ENCODE data around the gene ITGB7. TPM values are rescaled to one million over a fixed set of nuclear protein-coding genes. Genes with fewer than 3 reads are reported as not detected.
"Not testable (repeated sequence)": the region's sequence is repeated elsewhere in the genome, so short reads cannot be mapped to it uniquely, and the experiment has no call there.

ITGB7 gene
- polyA plus RNA-seq, 1 donor from 2014 or later, result 238 TPM

- H3K27ac Mint-ChIP-seq, result peak overlapping the region in 2 of 3 donors; percentile 69 to 76
- no peaks in the 10 kb centered on the region for H3K27me3 Mint-ChIP-seq
- no peaks in the 10 kb centered on the region for H3K36me3 Mint-ChIP-seq
- H3K4me1 Mint-ChIP-seq, result peaks cover 29 to 51% (median 29%) of the 10 kb centered on the region in 3 donors
- H3K4me3 Mint-ChIP-seq, result peak overlapping the region in 1 of 4 donors; percentile 65
- no peaks in the 10 kb centered on the region for H3K9me3 Mint-ChIP-seq
Measured at GRCh38 chr12:53214687-53215455, 7.8 kb upstream of the ITGB7 start.

- Mint-ChIP-seq H3K4me1 (peaks cover 24 to 49% (median 30%) of the 10 kb centered on the region in 3 donors), H3K4me3 (peak overlapping the region in 1 of 4 donors; percentile 68), H3K27me3 (no peaks in the 10 kb centered on the region), H3K9me3 (no peaks in the 10 kb centered on the region), H3K27ac (peak overlapping the region in 2 of 3 donors; percentile 69 to 76), H3K36me3 (no peaks in the 10 kb centered on the region)
Measured at GRCh38 chr12:53214221-53214620, 7.2 kb upstream of the ITGB7 start.

DNA sequence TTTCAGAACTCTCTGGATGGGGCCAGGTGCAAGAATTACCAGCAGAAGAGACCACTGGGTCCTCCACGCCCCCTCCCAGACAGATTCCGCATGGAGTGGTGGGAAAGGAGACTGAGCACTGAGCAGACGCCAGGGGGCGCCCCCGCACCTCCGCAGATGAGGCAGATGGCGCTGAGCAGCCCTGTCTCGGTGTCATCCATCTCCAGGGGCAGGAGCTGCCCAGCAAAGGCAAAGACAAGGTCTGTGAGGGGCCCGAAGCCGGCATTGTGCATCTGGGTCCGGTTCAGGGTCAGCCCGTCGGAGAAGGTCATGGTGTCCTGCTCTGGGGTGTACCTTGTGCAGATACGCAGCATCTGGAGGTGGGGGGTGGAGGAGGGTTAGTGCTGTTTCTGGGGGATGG is 6.3 kb upstream of the ITGB7 start:
- Mint-ChIP-seq H3K27ac (peak overlapping the region; percentile 69 to 81 (median 77)), H3K9me3 (no peaks in the 10 kb centered on the region), H3K36me3 (peaks cover 1% of the 10 kb centered on the region), H3K4me3 (peak overlapping the region in 1 of 4 donors; percentile 68), H3K27me3 (no peaks in the 10 kb centered on the region), H3K4me1 (peaks cover 29 to 52% (median 33%) of the 10 kb centered on the region in 3 donors)

- Mint-ChIP-seq H3K27ac (peak overlapping the region in 2 of 3 donors; percentile 69 to 81), H3K36me3 (peaks cover 1% of the 10 kb centered on the region), H3K9me3 (no peaks in the 10 kb centered on the region), H3K4me3 (peak overlapping the region in 1 of 4 donors; percentile 68), H3K4me1 (peaks cover 33 to 53% (median 34%) of the 10 kb centered on the region in 3 donors), H3K27me3 (no peaks in the 10 kb centered on the region)
Measured at GRCh38 chr12:53212931-53213330, 5.9 kb upstream of the ITGB7 start.

GRCh38 chr12:53211476-53212381 is 4.7 kb upstream of the ITGB7 start:
- H3K9me3 Mint-ChIP-seq, result no peaks in the 10 kb centered on the region
- no peaks in the 10 kb centered on the region for H3K27me3 Mint-ChIP-seq
- H3K4me3 Mint-ChIP-seq, result peak overlapping the region in 2 of 4 donors; percentile 65 to 68
- H3K36me3 Mint-ChIP-seq, result peaks cover 1% of the 10 kb centered on the region
- H3K4me1 Mint-ChIP-seq, result peaks cover 35 to 46% (median 36%) of the 10 kb centered on the region in 3 donors
- no peak overlapping the region for H3K27ac Mint-ChIP-seq

GRCh38 chr12:53210843-53211242 is 3.8 kb upstream of the ITGB7 start:
- Mint-ChIP-seq H3K4me1 (peaks cover 30 to 41% (median 31%) of the 10 kb centered on the region in 3 donors), H3K4me3 (no peak overlapping the region), H3K27me3 (no peaks in the 10 kb centered on the region), H3K9me3 (no peaks in the 10 kb centered on the region), H3K36me3 (peaks cover 3% of the 10 kb centered on the region), H3K27ac (no peak overlapping the region)

- no peaks in the 10 kb centered on the region for H3K27me3 Mint-ChIP-seq
- peak overlapping the region; percentile 47 to 97 (median 93) for H3K4me3 Mint-ChIP-seq
- H3K27ac Mint-ChIP-seq, result peak overlapping the region; percentile 39 to 93 (median 91)
- peaks cover 31 to 45% (median 35%) of the 10 kb centered on the region in 3 donors for H3K4me1 Mint-ChIP-seq
- peaks cover 6% of the 10 kb centered on the region for H3K36me3 Mint-ChIP-seq
- H3K9me3 Mint-ChIP-seq, result no peaks in the 10 kb centered on the region
Measured at GRCh38 chr12:53208877-53209463, 1.9 kb upstream of the ITGB7 start.

DNA sequence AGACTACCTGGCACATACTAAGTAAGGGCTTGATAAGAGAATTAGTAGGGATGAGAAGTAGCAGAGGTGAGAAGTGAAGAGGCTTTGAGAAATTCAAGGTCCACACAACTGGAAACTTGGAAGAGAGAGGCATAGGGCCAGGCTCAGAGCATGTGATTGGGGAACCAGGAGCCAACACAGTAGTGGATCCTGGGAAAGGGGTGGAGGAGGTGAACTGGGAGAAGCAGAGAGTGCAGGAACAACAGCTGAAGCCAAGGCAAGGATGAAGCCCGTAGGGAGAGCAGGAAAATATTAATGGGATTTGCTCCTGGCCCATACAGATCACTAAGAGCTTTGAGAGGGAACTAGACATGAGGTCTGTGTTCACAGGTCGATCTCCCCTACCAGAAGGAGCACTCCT is 1.4 kb upstream of the ITGB7 start:
- Mint-ChIP-seq H3K36me3 (peaks cover 8% of the 10 kb centered on the region), H3K27ac (peak overlapping the region; percentile 39 to 93 (median 91)), H3K4me3 (peak overlapping the region; percentile 47 to 97 (median 93)), H3K4me1 (peaks cover 26 to 46% (median 37%) of the 10 kb centered on the region in 3 donors), H3K9me3 (no peaks in the 10 kb centered on the region), H3K27me3 (no peaks in the 10 kb centered on the region)

DNA sequence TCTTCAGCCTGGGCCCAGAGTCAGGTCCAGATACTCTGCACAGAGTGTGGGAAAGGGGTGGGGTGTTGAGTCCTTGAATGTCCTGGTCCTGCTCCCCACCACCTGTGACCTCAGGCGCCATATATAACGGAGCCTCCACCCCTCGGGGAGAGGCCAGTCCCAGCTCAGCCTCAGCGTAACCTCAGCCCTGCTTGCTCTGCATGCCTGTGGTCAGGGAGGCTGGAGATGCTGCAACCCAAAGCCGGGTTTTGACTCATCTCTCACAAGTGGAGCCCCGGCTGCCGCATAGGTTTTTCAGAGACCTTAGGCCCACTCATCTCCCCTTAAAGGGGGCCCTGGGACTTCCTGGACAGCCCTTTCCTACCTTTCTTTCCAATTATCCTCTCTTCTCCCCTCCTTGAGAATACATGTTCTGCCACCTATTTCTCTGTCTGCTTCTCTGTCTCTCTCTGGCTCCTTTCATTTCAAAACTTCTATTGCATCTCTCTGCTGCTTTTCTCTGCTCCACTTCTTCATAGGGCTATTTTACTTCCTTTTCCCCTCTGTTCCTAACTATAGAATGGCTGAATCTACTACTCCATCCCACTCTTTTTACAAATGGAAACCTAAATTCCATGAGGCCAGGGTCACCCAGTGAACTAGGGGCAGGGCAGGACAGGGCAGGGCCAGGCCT is 1.2 kb downstream of the ITGB7 start:
- H3K36me3 Mint-ChIP-seq, result peaks cover 12% of the 10 kb centered on the region
- peak overlapping the region; percentile 79 to 94 (median 89) for H3K4me3 Mint-ChIP-seq
- H3K4me1 Mint-ChIP-seq, result peaks cover 33 to 51% (median 49%) of the 10 kb centered on the region in 3 donors
- H3K9me3 Mint-ChIP-seq, result no peaks in the 10 kb centered on the region
- H3K27ac Mint-ChIP-seq, result peak overlapping the region; percentile 59 to 84 (median 83)
- no peaks in the 10 kb centered on the region for H3K27me3 Mint-ChIP-seq

GRCh38 chr12:53204351-53204750 is 2.7 kb downstream of the ITGB7 start:
- peaks cover 46 to 62% (median 59%) of the 10 kb centered on the region in 3 donors for H3K4me1 Mint-ChIP-seq
- H3K4me3 Mint-ChIP-seq, result peak overlapping the region; percentile 60 to 94 (median 85)

DNA sequence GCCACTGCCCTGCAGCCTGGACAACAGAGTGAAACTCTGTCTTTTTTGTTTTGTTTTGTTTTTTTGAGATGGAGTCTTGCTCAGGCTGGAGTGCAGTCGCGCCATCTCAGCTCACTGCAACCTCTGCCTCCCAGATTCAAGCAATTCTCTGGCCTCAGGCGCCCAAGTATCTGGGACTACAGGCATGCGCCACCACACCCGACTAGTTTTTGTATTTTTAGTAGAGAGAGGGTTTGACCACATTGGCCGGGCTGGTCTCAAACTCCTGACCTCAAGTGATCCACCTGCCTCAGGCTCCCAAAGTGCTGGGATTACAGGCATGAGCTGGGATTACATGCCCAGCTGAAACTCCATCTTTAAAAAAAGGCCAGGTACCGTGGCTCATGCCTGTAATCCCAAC is 4.7 kb downstream of the ITGB7 start:
- H3K9me3 Mint-ChIP-seq, H3K27me3 Mint-ChIP-seq: not testable (repeated sequence)
- Mint-ChIP-seq H3K36me3 (peaks cover 16% of the 10 kb centered on the region), H3K4me3 (peak overlapping the region in 1 of 4 donors; percentile 89), H3K27ac (peak overlapping the region in 1 of 3 donors; percentile 53), H3K4me1 (peaks cover 43 to 60% (median 59%) of the 10 kb centered on the region in 3 donors)

More at GRCh38 chr12:53204351-53204750, 2.7 kb downstream of the ITGB7 start:
- H3K27me3 Mint-ChIP-seq, result peaks cover 2% of the 10 kb centered on the region
- H3K36me3 Mint-ChIP-seq, result peaks cover 13% of the 10 kb centered on the region
- H3K9me3 Mint-ChIP-seq, result no peaks in the 10 kb centered on the region
- H3K27ac Mint-ChIP-seq, result no peak overlapping the region

- peaks cover 38 to 58% (median 56%) of the 10 kb centered on the region in 3 donors for H3K4me1 Mint-ChIP-seq
- peaks cover 2% of the 10 kb centered on the region for H3K27me3 Mint-ChIP-seq
- no peaks in the 10 kb centered on the region for H3K9me3 Mint-ChIP-seq
- peak overlapping the region in 2 of 3 donors; percentile 53 to 90 for H3K27ac Mint-ChIP-seq
- H3K4me3 Mint-ChIP-seq, result peak overlapping the region in 3 of 4 donors; percentile 49 to 85 (median 69)
- peaks cover 19% of the 10 kb centered on the region for H3K36me3 Mint-ChIP-seq
Measured at GRCh38 chr12:53201639-53202038, 5.4 kb downstream of the ITGB7 start.

- peaks cover 2% of the 10 kb centered on the region for H3K27me3 Mint-ChIP-seq
- no peaks in the 10 kb centered on the region for H3K9me3 Mint-ChIP-seq
- H3K4me3 Mint-ChIP-seq, result peak overlapping the region; percentile 73 to 91 (median 84)
- H3K27ac Mint-ChIP-seq, result peak overlapping the region; percentile 53 to 96 (median 90)
- peaks cover 37 to 57% (median 56%) of the 10 kb centered on the region in 3 donors for H3K4me1 Mint-ChIP-seq
- peaks cover 21% of the 10 kb centered on the region for H3K36me3 Mint-ChIP-seq
Measured at GRCh38 chr12:53201177-53201541, 5.9 kb downstream of the ITGB7 start.
